SKM-1 (cell line): Measurements from ENCODE around the gene RSPH1.

Experiments used
- DNase-seq: peaks from one replicate; lab custom pipeline; 2025; ENCODE audit not compliant: unreplicated experiment; lab: John Stamatoyannopoulos, UW

The RSPH1 gene

DNA sequence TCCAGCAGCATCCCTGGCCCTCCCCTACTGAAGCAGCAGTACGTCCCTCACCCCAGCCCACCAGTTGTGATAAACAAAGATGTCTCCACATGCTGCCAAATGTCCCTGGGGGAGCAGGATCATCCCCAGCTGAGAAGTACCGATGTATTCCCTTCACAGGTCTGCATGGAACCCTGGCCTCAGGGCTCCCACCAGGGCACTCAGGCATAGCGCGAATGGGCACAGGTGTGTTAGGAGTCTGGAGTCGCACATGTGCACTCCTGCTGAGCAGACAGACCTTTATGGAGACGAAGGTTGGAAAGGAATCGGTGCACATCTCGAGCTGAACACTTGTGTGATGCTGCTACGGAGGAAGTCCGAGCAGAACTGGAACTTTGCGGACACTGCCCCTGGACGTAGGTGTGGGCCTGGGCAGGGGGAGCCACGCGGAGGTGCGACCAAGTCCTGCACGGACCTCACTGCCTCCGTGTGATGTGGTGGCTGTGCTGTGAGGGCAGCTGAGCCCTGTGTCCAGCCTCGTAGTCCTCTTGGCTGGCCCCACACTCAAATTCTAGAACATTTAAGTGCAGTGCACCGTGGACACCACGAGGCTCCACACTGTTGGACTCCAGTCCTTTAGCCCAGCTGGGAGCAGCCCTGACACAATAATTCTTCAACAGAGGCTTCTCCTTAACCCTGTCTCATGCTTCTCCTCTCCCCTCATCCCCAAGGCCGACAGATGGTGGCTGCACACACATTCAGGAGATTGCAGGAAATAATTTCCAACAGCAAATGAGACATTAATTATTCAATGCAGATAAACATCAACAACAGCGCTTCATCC is 43.4 kb downstream of the RSPH1 start:
- no peak for DNase-seq

DNA sequence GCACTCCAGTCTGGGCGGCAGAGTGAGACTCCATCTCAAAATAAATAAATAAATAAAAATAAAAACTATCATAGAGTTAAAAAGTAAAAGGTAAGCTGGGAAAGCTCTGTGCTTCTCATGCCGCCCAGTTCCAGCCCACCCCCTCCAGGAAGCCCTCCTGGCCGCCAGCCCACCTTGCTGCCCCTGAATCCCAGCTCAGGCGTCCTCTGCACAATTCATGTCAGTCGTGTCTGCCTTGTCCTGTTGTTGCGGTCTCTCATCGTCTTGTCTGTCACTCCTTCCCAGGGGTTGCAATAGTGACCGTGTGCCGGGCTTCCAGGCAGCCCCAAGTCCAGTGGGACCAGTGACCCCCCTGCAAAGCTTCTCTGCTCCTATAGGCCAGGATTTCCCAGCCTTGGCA is 44.1 kb downstream of the RSPH1 start:
- DNase-seq, result no peak

DNA sequence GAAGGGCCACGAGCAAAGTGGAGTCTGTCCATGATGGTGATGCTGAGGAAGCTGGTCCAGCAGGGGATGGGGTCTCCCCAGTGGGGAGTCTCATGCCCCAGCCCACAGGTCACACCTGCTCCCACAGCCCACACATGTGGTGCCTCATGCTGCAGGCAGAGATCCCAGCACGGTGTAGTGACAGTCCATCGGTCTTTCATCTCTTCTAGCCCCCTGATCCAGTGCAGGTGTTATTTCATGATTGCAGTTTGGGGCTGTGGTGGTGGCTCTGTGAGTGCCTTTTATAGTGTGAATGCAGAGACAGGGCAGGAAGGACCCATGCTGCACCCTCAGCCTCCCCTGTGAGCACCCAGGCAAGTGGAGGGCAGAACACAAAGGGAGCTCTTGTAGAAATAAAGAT is 47.3 kb downstream of the RSPH1 start:
- no peak for DNase-seq

DNA sequence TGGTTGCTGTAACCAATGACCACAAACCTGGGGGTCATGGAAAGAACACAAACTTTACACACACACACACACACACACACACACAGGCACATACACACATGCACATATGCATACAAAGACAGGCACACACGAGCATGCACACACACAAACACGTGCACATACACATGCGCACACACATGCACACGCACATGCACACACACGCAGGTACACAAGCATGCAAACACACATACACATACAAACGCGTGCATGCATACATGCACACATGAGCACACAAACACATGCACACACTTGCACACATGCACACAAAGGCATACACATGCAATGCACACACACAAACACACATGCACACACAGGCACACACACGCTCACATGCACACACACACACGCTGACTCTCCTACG is 48.3 kb downstream of the RSPH1 start:
- DNase-seq, result no peak

DNA sequence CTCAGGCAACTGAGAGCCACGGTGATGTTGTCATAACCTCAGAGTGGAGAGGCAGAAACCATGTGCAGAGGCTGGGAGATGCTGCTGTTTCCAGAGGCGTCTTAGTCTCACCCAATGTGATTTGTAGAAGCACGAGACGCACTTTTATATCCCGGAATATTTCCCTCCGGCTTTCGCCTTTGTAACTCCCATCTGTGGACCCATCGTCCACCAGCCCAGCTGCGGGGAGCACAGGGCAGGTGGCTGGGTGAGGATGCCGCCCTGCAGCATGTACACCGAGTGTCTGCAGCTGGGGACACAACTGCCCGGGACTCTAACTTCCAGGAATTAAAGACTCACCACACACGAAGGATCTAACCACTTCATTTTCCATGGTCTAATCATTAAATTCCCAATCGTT is 48.8 kb downstream of the RSPH1 start:
- DNase-seq, result no peak

DNA sequence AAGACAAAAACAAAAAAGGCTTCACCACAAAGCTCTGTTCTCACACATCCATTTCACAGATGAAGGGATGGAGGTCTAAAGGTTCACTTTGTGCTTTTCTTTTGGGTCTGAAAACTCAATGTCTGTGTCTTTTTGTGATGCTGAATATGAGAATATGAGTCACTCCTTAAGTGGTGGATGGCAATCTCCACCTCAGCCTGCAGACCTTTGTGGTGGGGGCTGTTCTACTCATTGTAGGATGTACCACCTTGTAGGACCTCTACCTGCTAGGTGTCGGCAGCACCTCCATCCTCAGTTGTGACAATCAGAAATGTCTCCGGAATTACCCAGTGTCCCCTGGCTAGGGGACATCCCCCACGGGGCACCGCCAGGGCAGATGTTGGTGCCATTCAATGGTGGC is 49.5 kb downstream of the RSPH1 start:
- DNase-seq, result no peak

DNA sequence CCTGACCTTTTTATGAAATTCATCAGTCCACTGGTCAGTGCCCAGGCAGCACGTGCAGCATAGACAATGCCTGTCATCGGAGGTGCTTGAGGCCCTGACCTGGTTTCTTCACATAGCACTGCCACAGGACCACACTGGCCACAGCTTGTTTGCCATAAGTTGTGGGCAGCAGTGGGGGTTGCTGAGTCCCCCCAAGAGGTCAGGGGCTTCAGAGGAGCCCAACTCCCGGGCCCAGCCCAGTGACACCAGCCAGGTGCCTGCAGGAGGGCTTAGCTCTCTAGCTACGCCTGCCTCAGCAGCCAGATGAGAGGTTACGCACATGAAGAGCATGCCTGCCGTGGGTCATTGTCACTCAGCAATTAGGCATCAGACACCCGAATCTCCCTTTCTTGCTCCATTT is 50.7 kb downstream of the RSPH1 start:
- no peak for DNase-seq

DNA sequence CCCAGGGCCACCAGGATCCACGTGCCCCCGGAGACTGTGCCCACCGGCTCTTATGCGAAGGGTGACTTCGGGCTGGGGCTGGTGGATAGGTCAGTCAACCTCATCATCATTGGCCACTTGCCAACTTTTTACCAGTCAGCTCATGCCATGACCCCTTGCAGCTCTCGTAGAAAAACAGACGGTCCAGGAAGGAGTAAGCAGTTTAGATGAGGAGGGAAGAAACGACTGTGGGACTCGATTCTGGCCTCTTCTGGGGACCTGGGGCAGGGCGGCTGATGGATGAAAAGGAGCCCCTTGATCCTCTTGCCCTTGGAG is 51.3 kb downstream of the RSPH1 start:
- DNase-seq, result no peak

DNA sequence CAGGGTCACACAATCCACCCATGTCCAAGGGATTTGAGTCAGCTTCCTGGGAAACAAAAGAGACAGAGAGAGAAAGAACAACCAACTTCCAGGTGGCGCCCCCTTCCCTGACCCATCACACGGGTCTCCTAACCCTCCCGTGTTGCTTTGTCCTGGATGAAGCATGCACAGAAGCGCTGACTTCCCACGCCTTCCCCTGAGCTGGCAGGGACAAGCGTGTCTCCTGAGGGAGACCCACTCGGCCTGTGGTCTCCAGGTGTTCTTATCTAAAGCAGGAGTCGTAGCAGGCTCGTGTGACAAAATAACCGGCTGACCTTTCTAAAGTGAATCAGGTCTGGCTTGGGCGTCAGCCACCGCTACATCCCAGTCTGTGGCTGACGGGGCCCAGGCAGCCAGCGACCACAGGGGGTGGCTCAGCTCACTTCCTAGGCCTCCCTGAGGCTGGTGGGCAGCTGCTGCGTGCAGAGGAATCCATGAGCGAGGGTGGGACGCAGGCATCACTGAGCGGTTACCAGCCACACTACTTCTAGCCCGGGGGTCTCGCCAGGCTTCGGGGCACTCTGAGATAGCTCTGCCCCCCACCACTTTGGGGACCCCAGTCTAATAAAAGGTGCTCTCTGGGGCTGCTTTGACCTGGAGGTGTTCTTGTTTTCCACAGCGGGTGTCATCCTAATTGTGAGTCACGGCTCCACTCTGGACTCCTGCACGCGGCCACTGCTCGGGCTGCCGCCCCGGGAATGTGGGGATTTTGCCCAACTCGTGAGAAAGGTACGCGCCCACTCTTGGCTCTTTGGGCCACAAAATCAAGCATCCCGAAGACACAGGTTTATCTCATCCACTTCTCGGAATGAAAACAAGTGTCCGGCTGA is 51.9 kb downstream of the RSPH1 start:
- no peak for DNase-seq

DNA sequence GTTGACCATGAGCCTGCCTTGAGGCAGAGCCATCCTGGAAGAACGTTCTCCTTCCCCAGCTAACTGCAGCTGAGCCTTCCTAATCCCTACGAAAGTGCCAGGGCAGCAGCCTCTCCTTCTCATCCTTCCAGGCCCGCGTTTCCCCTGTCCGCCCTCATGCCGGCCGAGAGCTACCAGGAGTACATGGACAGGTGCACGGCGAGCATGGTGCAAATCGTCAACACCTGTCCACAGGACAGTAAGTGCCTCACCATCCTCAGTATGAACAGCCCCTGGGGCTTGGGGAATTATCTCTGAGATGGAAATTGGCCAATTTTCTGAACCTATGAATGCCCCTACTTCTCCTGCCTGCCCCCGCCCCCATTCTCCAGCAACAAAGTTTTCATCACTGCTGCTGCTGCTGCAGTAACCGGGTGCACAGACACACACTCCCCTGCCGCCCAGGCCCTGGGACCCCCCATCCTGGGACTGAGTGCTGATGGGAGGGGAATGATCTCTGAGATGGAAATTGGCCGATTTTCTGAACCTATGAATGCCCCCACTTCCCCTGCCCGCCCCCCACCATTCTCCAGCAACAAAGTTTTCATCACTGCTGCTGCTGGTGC is 52.7 kb downstream of the RSPH1 start:
- no peak for DNase-seq

DNA sequence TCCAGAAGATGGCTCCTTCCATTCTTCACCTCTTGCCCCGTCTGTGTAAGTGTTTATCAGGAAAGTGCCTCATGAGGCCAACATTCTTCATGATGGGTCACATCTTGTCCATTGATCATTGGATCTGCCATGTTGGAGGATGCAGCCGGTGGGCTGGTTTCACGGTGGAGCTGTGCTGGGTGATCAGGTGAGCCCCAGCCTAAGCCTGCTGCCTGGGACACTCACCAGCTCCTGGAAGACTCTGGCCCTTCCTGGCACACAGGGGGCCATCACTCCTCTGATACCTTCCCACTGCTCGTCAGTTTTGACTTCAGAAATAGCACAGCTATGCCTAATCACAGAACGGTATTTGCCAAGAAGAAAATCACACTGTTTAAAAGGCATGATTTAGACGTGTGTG is 54.1 kb downstream of the RSPH1 start:
- no peak for DNase-seq

DNA sequence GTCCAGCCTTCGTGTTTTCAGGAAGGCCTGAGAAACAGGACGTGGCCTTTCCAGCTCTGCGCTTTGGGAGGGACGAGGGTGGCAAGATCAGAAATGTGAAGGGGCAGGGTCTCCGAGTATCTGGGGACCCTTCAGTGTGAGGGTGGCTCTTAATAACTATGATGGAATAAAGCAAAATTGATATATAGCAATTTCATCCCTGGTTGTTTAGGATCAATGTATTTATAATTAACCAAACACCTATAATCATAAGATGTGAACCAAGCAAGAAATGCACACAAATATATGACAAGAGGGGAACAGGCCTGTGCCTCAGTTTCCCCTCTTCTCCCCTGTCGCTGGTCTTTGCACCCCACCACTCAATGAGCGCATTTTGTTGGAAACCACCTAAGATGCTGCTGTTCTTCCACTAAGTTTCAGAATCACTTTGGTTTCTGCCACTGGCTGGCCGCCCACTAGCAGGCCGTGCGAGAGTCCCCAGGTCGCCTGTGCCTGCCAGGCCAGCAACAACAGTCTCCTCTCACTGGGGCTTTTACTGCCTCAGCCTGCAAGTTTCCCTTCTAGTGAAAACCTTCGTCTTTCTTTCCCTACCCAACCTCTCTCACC is 55.7 kb downstream of the RSPH1 start:
- DNase-seq, result no peak

DNA sequence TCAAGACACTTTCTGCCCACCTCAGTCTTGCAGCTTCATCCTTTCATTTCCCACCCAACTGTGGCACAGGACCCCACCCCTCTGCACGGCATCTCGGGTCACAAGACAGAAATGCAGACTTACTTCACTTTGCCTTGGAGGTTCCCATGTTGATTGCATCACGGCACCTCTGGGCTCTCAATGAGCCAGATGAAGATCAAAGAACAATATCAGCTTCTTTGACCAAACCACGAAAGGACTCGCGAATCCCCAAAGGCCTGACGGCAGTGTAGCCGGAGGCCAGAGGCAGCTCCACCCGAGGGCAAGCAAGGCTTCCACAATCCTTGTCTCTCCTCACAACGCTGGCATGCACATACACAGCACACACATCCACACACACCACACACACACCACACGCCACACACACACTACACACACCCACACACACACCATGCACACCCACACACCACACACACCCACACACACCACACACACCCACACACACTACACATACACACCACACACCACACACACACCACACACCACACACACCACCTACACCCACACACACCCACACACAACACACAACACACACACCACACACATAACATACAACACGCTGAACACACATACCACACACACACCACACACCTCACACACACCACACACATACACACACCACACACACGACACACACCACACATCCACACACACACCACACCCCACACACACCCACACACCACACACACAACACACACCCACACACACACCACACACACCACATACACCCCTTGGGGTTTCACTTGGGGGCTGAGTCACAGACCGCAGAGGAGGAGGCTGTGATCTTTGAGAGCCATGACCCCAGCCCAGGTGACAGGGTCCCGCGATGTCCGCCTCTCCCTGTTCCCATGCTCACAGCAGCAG is 56.5 kb downstream of the RSPH1 start:
- DNase-seq, result no peak

DNA sequence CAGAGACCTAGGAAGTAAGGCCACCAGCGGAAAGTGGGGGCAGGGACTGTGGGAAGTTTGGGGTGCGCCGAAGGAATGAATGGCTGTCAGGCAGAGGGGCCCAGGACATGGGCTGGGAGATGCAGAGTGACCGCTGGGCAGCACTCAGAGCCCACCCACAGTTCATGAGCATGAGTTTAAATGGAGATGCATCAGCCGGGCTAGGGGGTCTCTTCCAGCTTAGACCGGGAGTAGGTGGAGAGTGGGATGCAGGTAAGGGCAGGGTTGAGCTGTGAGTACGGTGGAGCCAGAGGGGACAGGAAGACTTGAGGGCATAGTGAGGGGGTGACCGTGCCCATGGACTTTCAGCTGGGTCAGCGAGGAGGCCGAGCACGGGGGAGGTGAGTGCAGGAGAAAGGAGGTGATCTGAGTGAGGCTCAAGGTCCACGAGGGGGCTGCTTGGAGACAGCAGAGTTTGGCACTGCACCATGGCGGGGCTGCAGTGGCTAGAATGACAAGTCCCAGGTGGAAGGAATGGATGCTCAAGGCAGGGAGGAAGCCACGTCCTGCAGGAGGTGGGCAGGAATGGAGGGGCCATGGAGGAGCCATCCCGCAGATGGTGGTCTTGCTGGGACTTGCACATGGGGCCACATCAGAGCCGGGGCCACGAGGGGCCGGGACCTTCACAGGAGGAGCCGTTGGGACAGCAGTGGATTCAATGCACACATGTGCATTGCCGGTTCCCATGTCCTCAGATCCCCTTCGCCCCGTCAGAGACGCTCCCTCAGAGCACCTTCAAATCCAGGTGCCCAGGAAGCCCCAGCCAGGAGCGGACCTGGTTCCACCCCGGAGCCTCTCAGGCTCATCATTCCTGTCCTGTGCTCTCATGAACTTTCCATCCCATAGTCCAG is 57.5 kb downstream of the RSPH1 start:
- DNase-seq, result no peak

DNA sequence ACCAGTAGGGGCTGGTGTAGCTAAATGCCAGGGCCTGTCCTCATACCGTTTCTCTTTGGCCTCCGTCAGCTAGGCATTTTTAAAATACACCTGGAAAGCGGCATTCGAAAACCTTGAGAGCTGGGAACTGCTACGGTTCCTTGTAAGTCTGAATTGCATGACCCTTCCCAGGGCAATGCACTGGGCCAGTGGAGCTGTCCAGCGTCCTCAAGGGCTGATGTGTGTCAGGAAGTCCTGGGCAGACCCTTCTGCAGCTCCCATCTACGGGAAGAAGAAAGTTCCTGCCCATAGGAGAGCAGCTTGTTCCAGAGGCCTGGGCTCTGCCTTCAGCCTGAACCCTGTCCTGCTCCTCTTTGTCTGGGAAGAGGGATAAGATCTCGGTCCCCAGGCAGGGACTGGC is 58.2 kb downstream of the RSPH1 start:
- no peak for DNase-seq

DNA sequence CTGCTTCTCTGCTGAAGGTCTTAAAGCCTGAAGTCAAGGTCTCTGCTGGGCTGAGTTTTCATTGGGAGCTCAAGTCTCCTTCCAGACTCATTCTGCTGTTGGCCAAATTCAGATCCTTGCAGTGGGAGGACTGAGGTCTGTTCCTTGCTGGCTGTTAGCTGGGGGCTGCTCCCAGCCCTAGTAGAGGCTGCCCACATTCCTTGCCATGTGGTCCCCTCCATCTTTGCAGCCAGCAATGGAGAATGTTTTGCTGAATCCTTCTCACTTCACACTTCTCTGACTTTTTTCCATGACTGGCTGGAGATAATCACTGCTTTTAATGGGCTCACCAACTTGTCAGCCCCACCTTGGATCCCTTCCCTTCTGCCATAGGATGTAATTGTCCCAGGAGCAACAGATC is 59.1 kb downstream of the RSPH1 start:
- no peak for DNase-seq

DNA sequence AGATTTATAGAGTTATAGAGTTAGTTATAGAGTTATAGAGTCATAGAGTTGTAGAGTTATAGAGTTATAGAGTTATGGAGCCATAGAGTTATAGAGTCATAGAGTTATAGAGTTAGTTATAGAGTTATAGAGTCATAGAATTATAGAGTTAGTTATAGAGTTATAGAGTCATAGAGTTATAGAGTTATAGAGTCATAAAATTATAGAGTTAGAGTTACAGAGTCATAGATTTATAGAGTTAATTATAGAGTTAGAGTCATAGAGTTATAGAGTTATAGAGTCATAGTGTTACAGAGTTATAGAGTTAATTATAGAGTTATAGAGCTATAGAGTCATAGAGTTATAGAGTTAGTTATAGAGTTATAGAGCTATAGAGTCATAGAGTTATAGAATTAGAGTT is 60.2 kb downstream of the RSPH1 start:
- DNase-seq, result no peak

DNA sequence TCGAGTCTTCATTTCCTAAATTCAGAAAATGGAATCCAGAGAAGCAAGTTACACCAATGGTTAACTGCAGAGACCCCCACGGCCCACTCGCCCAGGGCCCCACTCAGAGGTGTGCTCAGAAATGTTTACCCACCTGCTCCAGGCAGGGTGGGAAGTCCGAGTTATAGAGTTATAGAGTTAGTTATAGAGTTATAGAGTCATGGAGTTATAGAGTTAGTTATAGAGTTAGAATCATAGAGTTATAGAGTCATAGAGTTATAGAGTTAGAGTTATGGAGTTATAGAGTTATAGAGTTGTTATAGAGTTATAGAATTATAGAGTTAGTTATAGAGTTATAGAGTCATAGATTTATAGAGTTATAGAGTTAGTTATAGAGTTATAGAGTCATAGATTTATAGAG is 60.6 kb downstream of the RSPH1 start:
- DNase-seq, result no peak

DNA sequence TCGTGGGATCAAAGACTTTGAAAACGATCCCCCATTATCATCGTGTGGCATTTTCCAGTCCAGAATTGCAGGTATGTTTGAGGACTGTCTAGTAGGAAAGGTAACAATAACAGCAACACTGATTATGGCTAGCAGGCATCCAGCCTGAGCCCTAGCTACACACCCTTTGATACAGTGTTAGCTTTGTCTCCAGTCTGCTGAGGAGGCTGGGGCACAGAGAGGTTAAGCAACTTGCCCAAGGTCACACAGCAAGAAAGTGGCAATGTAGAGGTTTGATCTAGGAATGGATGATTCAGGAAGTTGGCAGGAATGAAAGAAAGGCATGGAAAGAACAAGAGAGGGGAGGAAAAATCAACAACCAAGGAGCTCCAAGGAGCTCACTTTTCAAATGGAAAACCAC is 61.1 kb downstream of the RSPH1 start:
- no peak for DNase-seq
